Body of pancreas (tissue), 4 donors: ENCODE data around the gene CYB561A3. TPM values are rescaled to one million over a fixed set of nuclear protein-coding genes. Genes with fewer than 3 reads are reported as not detected.

Experiments used
- ATAC-seq: fragments of 150-250 bp; one replicate; pipeline ENCODE4 v1.9.1; 2016
- DNase-seq, 4 donors: peaks; one replicate each; pipeline ENCODE4 v3.0.0-alpha.2; 2019
- H3K27ac ChIP-seq, 4 donors: fragments of 200-600 bp; sonication (generic); 1 replicate in 3 of 4; 2 replicates in 1 of 4; pipeline versions ENCODE4 v1.5.1 to v1.6.1; 2016 to 2019; ENCODE audit warnings: mild to moderate bottlenecking in 1 of 4, mixed read lengths in 1 of 4, moderate library complexity in 1 of 4
- H3K27me3 ChIP-seq, 2 donors: fragments of 200-600 bp; sonication (generic); one replicate each; pipeline ENCODE4 v1.6.0; 2016; ENCODE audit warnings: mild to moderate bottlenecking in 1 of 2
- H3K36me3 ChIP-seq, 2 donors: fragments of 200-600 bp; sonication (generic); replicated peaks in 1 of 2; 2 replicates each; pipeline ENCODE4 v1.5.1; 2016; ENCODE audit warnings: low read depth in 2 of 2; ENCODE audit not compliant: insufficient read depth in 1 of 2
- H3K4me1 ChIP-seq: fragments of 200-600 bp; sonication (generic); one replicate; pipeline ENCODE4 v1.6.0; 2016
- H3K4me3 ChIP-seq, 2 donors: fragments of 200-600 bp; sonication (generic); 1 replicate in 1 of 2; 2 replicates in 1 of 2; pipeline ENCODE4 v1.5.1; 2016 to 2019
- H3K9me3 ChIP-seq, 3 donors: fragments of 200-600 bp; sonication (generic); 1 replicate in 2 of 3; 2 replicates in 1 of 3; pipeline ENCODE4 v1.5.1; 2016
- POLR2A ChIP-seq, 3 donors: fragments of 450-650 bp; IDR thresholded peaks; one replicate each; pipeline ENCODE4 v1.6.1; 2016; ENCODE audit warnings: antibody characterized with exemption in 3 of 3, mild to moderate bottlenecking in 2 of 3
- WGBS, 2 donors: methylation state at CpG; one replicate each; pipeline ENCODE4 v1.1.5; 2017; 5-methylcytosine and 5-hydroxymethylcytosine counted together
- intact Hi-C: fragments of 100-400 bp; cut with DNase I; formaldehyde crosslinking; loops from one replicate; pipeline ENCODE4 v1.15.1; 2023
- total RNA-seq, 2 donors: library from RNA; depleted of rRNA; stranded (reverse); fragments of >200 nt; gene quantifications; one replicate each; pipeline ENCODE4 v1.1.0, GENCODE V29; 2016
- TF ChIP-seq, protein P1 (sequence below), 7 experiments: fragments of 450-650 bp in 4 of 7; fragments of 200-600 bp in 3 of 7; sonication (generic) in 3 of 7; IDR thresholded peaks; one replicate each; pipeline ENCODE4 v1.5.1; 2016 to 2019; ENCODE audit warnings: antibody characterized with exemption in 7 of 7

Gene CYB561A3
- total RNA-seq, 2 donors from 2014 or later: 26.5 to 31.3 TPM

DNA sequence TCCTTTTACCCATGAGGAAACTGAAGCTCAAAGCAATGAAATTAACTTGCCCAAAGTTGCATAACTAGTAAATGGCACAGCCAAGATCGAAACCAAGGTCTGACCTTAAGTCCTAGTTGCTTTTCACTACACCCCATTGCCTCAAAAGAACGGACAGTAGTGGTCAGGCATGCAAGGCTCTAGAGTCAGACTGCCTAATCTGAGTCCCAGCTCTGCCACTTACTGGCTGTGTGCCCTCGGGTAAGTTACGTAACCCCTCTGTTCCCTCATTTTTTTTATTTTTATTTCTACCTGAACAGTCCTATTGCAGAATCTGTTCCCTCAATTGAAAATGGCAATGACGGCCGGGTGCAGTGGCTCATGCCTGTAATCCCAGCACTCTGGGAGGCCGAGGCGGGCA lies 9.6 kb downstream of the CYB561A3 start:
- 81 to 84% methylated on average over 8 of the region's 8 CpGs for WGBS, 2 donors
- intact Hi-C loops: no loop called here
- peaks cover 4 to 17% of the 10 kb centered on the region in 2 donors for H3K36me3 ChIP-seq
- no peak overlapping the region for H3K27ac ChIP-seq
- no peaks in the 10 kb centered on the region for H3K27me3 ChIP-seq
- TF ChIP-seq, protein P1, sequence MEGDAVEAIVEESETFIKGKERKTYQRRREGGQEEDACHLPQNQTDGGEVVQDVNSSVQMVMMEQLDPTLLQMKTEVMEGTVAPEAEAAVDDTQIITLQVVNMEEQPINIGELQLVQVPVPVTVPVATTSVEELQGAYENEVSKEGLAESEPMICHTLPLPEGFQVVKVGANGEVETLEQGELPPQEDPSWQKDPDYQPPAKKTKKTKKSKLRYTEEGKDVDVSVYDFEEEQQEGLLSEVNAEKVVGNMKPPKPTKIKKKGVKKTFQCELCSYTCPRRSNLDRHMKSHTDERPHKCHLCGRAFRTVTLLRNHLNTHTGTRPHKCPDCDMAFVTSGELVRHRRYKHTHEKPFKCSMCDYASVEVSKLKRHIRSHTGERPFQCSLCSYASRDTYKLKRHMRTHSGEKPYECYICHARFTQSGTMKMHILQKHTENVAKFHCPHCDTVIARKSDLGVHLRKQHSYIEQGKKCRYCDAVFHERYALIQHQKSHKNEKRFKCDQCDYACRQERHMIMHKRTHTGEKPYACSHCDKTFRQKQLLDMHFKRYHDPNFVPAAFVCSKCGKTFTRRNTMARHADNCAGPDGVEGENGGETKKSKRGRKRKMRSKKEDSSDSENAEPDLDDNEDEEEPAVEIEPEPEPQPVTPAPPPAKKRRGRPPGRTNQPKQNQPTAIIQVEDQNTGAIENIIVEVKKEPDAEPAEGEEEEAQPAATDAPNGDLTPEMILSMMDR (IDR thresholded peaks at IDR 0.05): no peak
- TF ChIP-seq POLR2A (IDR thresholded peaks at IDR 0.05): no peak
- H3K9me3 ChIP-seq: no peaks in the 10 kb centered on the region
- no peaks in the 10 kb centered on the region for H3K4me1 ChIP-seq
- DNase-seq (no peak), ATAC-seq (no peak)
- no peak overlapping the region for H3K4me3 ChIP-seq

DNA sequence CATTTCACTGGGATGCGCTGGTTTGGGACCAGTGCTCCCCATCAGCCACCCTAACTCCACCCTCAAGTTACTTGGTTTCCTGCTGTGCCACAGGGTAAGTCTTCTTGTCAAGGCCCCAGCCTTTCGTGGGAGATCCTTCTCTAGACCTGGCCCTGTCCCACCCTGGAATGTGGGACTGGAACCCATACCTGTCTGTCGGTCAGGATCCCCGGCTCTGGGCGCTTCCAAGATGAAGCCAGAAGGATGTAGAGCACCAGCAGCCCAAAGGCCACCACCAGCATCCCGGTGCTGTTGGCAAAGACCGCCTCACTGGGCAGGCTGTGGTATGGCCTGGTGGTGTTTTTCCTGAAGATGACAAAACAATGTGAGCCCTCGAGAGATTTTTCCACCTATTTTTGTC lies 10.9 kb downstream of the CYB561A3 start:
- no peaks in the 10 kb centered on the region for H3K27me3 ChIP-seq
- no peak for ATAC-seq
- intact Hi-C loops: no loop called here
- WGBS, 2 donors: 91 to 92% methylated on average over 3 to 8 of the region's 8 CpGs
- peaks cover 4 to 17% of the 10 kb centered on the region in 2 donors for H3K36me3 ChIP-seq
- no peaks in the 10 kb centered on the region for H3K4me1 ChIP-seq
- no peak for DNase-seq
- H3K27ac ChIP-seq: no peak overlapping the region
- H3K9me3 ChIP-seq: no peaks in the 10 kb centered on the region
- no peak for TF ChIP-seq POLR2A (IDR thresholded peaks at IDR 0.05)
- TF ChIP-seq, protein P1 (IDR thresholded peaks at IDR 0.05): no peak
- H3K4me3 ChIP-seq: no peak overlapping the region

- H3K9me3 ChIP-seq: no peaks in the 10 kb centered on the region
- H3K36me3 ChIP-seq: peaks cover 4 to 17% of the 10 kb centered on the region in 2 donors
- 89 to 100% methylated on average over 1 of the region's 1 CpG for WGBS, 2 donors
- ATAC-seq (no peak), DNase-seq (no peak)
- H3K4me3 ChIP-seq: no peak overlapping the region
- TF ChIP-seq POLR2A (IDR thresholded peaks at IDR 0.05): no peak
- TF ChIP-seq, protein P1 (IDR thresholded peaks at IDR 0.05): no peak
- no peak overlapping the region for H3K27ac ChIP-seq
- intact Hi-C loops: no loop called here
- no peaks in the 10 kb centered on the region for H3K27me3 ChIP-seq
- no peaks in the 10 kb centered on the region for H3K4me1 ChIP-seq
These were observed 11.3 kb downstream of the CYB561A3 start for GRCh38 chr11:61350336-61350735.

DNA sequence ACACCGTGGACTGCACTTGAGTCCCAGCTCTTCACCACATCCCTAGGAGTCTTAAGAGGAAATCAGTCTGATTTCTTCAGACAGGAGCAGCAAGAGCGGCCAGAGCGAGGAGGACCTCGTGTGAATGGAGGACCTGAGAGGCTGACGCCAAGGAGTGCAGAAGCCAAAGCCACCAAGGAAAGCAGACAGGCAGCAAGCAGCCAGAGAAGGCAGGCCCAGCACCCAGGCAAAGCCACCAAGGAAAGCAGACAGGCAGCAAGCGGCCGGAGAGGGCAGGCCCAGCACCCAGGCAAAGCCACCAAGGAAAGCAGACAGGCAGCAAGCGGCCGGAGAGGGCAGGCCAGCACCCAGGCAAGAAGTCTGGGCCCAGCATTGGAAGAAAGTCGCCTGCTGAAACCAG lies 11.8 kb downstream of the CYB561A3 start:
- Histone ChIP-seq H3K36me3 (peaks cover 4 to 17% of the 10 kb centered on the region in 2 donors), H3K4me3 (no peak overlapping the region), H3K27me3 (no peaks in the 10 kb centered on the region), H3K27ac (no peak overlapping the region), H3K4me1 (no peaks in the 10 kb centered on the region), H3K9me3 (no peaks in the 10 kb centered on the region)
- TF ChIP-seq, protein P1 (IDR thresholded peaks at IDR 0.05): no peak
- TF ChIP-seq POLR2A (IDR thresholded peaks at IDR 0.05): no peak
- 87% methylated on average over 8 to 10 of the region's 10 CpGs for WGBS, 2 donors
- DNase-seq (no peak), ATAC-seq (no peak)
- intact Hi-C loops: no loop called here

- TF ChIP-seq POLR2A (IDR thresholded peaks at IDR 0.05): no peak
- TF ChIP-seq, protein P1 (IDR thresholded peaks at IDR 0.05): no peak
- ATAC-seq (no peak), DNase-seq (no peak)
- H3K27ac ChIP-seq: no peak overlapping the region
- H3K27me3 ChIP-seq: no peaks in the 10 kb centered on the region
- no peaks in the 10 kb centered on the region for H3K4me1 ChIP-seq
- no peak overlapping the region for H3K4me3 ChIP-seq
- 77 to 90% methylated on average over 8 to 12 of the region's 12 CpGs for WGBS, 2 donors
- H3K9me3 ChIP-seq: no peaks in the 10 kb centered on the region
- peaks cover 4 to 17% of the 10 kb centered on the region in 2 donors for H3K36me3 ChIP-seq
- intact Hi-C loops: no loop called here
These were observed 12.4 kb downstream of the CYB561A3 start for GRCh38 chr11:61349189-61349751.
